ENCODE results near the gene LAGE3. TPM values are rescaled to one million over a fixed set of nuclear protein-coding genes. Genes with fewer than 3 reads are reported as not detected.

Gene LAGE3
- total RNA-seq, 2 donors from 2014 or later: 20.2 to 27.4 TPM

- no peak for DNase-seq
- Histone ChIP-seq H3K27ac (no peak overlapping the region), H3K27me3 (no peaks in the 10 kb centered on the region), H3K4me3 (no peak overlapping the region), H3K4me1 (no peaks in the 10 kb centered on the region), H3K9me3 (no peaks in the 10 kb centered on the region), H3K36me3 (replicated peaks in 1 of 2; ENCODE audit: insufficient read depth in 1 of 2, low read depth in 2 of 2) (no peaks in the 10 kb centered on the region)
- intact Hi-C loops (cut with DNase I): no loop called here
- TF ChIP-seq POLR2A (IDR thresholded peaks at IDR 0.05) (no peak), CTCF (IDR thresholded peaks at IDR 0.05) (no peak)
- 71 to 95% methylated on average over 3 to 4 of the region's 24 CpGs for WGBS, 2 donors
- no peak for ATAC-seq
Measured at GRCh38 chrX:154507673-154508383, 28.7 kb upstream of the LAGE3 start.

GRCh38 chrX:154506483-154507332 is 27.6 kb upstream of the LAGE3 start:
- Histone ChIP-seq H3K27ac (no peak overlapping the region), H3K4me3 (no peak overlapping the region), H3K27me3 (no peaks in the 10 kb centered on the region), H3K36me3 (replicated peaks in 1 of 2; ENCODE audit: insufficient read depth in 1 of 2, low read depth in 2 of 2) (no peaks in the 10 kb centered on the region), H3K4me1 (no peaks in the 10 kb centered on the region), H3K9me3 (no peaks in the 10 kb centered on the region)
- no peak for ATAC-seq
- no peak for TF ChIP-seq CTCF (IDR thresholded peaks at IDR 0.05)
- TF ChIP-seq POLR2A (IDR thresholded peaks at IDR 0.05): no peak
- no peak for DNase-seq
- 91 to 94% methylated on average over 6 to 13 of the region's 37 CpGs for WGBS, 2 donors
- intact Hi-C loops (cut with DNase I): no loop called here

GRCh38 chrX:154505734-154506133 is 26.7 kb upstream of the LAGE3 start:
- ATAC-seq (no peak), DNase-seq (no peak)
- WGBS, 2 donors: 89% methylated on average over 5 of the region's 12 CpGs; no CpG with 5 or more reads in 1 of the 2 donors
- Histone ChIP-seq H3K9me3 (no peaks in the 10 kb centered on the region), H3K36me3 (replicated peaks in 1 of 2; ENCODE audit: insufficient read depth in 1 of 2, low read depth in 2 of 2) (no peaks in the 10 kb centered on the region), H3K4me3 (no peak overlapping the region), H3K4me1 (no peaks in the 10 kb centered on the region), H3K27me3 (no peaks in the 10 kb centered on the region), H3K27ac (no peak overlapping the region)
- TF ChIP-seq CTCF (IDR thresholded peaks at IDR 0.05) (no peak), POLR2A (IDR thresholded peaks at IDR 0.05) (no peak)
- intact Hi-C loops (cut with DNase I): no loop called here

DNA sequence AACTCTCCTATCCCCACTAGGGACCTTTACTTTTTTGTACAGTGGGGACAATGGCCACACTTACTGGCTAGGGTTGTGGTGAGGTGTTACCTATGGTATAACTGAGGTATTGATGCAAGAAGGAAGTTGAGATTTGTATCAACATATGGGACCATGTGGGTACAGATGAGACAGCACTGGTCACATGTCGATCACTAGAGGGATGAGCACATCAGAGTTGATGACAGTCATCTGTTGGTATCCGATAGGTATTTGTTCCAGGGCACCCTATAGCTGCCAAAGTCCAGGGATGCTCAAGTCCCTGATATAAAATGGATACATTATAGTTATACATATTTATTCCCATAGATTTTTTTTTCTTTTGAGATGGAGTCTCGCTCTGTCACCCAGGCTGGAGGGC is 23.9 kb upstream of the LAGE3 start:
- TF ChIP-seq POLR2A (IDR thresholded peaks at IDR 0.05) (no peak), CTCF (IDR thresholded peaks at IDR 0.05) (no peak)
- Histone ChIP-seq H3K4me3 (no peak overlapping the region), H3K27me3 (no peaks in the 10 kb centered on the region), H3K4me1 (no peaks in the 10 kb centered on the region), H3K27ac (no peak overlapping the region), H3K36me3 (replicated peaks in 1 of 2; ENCODE audit: insufficient read depth in 1 of 2, low read depth in 2 of 2) (no peaks in the 10 kb centered on the region), H3K9me3 (no peaks in the 10 kb centered on the region)
- DNase-seq (no peak), ATAC-seq (no peak)
- 90 to 94% methylated on average over 3 of the region's 3 CpGs for WGBS, 2 donors
- intact Hi-C loops (cut with DNase I): no loop called here

All from body of pancreas (tissue), 4 donors.